ENCODE data around the gene IQCE. TPM values are rescaled to one million over a fixed set of nuclear protein-coding genes. Genes with fewer than 3 reads are reported as not detected.

Gene IQCE
- polyA plus RNA-seq, 1 donor from 2014 or later, result 2.3 TPM

DNA sequence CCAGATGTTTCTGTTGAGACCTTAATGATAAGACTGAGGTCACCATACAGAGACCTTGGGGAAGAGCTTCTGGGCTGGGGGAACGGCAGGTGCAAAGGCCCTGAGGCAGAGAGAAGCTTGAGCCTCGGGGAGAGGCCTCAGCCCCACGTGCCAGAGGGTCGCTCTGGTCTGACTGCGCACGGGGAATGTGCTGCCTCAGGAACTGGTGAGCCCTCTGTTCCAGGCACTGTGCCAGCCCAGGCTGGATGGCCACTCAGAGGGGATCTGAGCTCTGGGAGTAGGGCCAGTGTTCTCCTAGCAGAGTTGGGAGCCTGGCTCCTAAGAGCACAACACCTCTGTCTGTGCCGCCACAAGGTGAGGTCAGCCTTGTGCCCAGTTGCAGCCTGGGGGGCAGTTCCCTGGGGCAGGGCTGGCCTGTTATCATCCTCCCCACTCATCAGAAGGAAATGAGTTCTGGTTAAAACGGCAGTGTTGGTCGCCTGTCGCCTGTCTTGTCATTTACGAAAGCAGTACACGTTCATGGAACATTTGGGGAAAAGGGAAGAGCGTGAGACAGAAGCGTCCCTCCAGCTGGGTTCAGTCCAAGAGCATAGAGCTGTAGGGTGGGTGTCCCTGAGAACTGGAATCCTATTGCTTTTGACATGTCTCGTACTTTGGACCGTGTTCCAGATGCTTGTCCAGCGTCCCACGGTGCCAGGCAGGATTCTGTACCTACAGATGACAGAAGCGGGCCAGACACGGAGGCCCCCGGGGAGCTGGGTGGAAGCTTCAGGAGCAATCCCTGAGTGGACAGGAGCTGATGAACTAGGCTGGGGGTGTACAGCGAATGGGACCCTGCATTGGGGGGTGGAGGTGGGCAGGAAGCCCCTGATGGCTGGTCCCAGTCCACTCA, 77.3 kb downstream of the IQCE start:
- Mint-ChIP-seq H3K27ac (peak overlapping the region in 2 of 3 donors; percentile 20 to 60), H3K4me3 (peak overlapping the region in 3 of 4 donors; percentile 55 to 87 (median 68)), H3K9me3 (no peaks in the 10 kb centered on the region), H3K36me3 (no peaks in the 10 kb centered on the region), H3K27me3 (no peaks in the 10 kb centered on the region), H3K4me1 (peaks cover 12 to 25% (median 16%) of the 10 kb centered on the region in 3 donors)

DNA sequence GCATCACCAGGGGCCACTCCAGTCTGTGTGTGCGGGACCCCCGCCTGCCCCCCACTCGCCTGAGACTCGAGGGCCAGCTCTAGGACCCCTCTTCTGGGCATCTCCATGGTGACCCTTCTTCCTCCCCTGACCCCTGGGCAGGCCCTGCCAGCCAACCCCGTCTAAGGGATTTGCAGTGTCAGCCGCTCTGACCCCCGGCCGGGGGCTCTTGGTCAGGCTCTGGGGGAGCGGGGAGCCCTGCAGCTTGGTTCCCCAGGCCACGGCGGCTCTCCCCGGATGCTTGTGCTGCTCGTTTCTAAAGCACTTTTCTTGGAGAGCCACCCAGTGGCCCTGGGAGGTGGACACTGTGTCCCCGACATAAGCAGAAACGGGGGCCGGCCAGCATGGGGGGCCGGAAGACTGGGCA, 78.3 kb downstream of the IQCE start:
- H3K4me1 Mint-ChIP-seq, result peaks cover 12 to 25% (median 19%) of the 10 kb centered on the region in 3 donors
- H3K27me3 Mint-ChIP-seq, result no peaks in the 10 kb centered on the region
- H3K9me3 Mint-ChIP-seq, result no peaks in the 10 kb centered on the region
- H3K4me3 Mint-ChIP-seq, result peak overlapping the region; percentile 11 to 83 (median 48)
- peak overlapping the region in 1 of 3 donors; percentile 91 for H3K27ac Mint-ChIP-seq
- no peaks in the 10 kb centered on the region for H3K36me3 Mint-ChIP-seq

DNA sequence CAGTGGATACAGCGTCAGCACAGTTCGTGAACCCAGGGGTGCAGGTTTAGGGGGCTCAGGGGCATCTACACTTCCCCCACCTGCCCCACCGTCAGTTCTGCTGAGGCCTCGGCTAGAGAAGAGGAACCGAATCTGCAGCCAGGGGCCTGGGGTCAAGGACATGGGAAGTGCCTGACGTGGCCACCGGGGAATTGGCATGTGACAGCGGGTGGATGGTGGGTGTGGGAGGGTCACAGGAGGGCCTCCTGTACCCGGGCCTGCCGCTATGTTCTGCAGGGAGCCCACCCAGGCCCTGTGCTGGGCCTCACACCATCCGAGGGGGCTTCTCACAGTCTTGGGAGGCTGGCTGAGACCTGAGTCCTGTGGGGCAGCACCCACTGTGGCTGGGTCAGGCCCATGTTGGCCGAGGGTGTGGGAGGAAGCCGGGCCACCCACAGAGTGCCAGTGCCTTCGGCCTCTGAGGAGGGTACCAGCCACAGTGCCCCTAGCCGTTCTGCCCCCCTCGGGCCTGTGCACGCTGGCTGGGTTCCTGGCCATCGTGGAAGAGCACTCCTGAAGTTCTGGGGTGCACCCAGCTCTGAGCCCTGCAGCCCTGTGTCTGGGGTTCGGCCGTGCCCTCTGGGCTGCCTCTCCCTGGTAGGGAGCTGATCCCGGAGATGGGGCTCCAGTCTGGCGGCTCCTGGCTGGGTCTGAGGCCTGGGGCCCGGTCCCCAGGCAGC, 78.9 kb downstream of the IQCE start:
- H3K9me3 Mint-ChIP-seq, result no peaks in the 10 kb centered on the region
- peaks cover 12 to 25% (median 19%) of the 10 kb centered on the region in 3 donors for H3K4me1 Mint-ChIP-seq
- peak overlapping the region; percentile 11 to 83 (median 41) for H3K4me3 Mint-ChIP-seq
- H3K27ac Mint-ChIP-seq, result peak overlapping the region in 2 of 3 donors; percentile 13 to 91
- H3K27me3 Mint-ChIP-seq, result no peaks in the 10 kb centered on the region
- H3K36me3 Mint-ChIP-seq, result no peaks in the 10 kb centered on the region

DNA sequence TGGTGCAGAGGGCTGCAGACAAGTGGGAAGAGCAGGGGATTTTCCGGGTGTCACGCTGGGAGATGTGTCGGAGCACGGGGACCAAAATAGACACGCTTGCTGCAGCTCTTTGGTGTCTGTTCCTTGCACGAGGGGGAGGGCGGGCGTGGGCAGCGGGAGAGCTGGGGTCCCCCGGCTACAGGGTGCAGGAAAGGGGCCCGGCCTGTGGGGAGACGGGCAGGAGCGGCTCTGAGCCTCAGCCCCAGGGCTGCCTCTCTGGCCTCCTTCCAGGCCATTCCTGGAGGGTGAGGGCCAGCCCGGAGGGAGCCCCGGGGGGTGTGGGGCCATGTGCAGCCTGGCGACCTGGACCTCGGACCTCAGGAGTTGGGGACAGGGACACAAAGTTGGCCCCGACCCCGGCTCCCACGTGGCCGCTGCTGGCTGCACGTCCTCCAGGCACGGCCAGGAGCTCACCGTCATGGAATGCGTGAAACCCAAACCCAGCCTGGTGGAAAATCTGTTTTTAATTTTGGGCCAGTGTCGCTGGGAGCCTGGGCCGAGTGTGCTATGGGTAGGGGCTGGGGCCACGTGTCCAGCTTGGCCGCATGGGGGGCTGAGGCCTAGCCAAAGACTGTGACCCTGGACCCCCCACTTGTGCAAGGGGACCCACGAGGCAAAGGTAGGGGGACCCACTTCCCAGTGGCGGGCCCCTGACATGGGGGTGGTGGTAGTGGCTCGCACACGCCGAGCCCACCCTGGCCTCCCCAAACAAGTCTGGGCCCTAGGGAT, 79.6 kb downstream of the IQCE start:
- no peaks in the 10 kb centered on the region for H3K36me3 Mint-ChIP-seq
- no peaks in the 10 kb centered on the region for H3K27me3 Mint-ChIP-seq
- H3K9me3 Mint-ChIP-seq, result no peaks in the 10 kb centered on the region
- no peak overlapping the region for H3K4me3 Mint-ChIP-seq
- peaks cover 8 to 25% (median 19%) of the 10 kb centered on the region in 3 donors for H3K4me1 Mint-ChIP-seq
- H3K27ac Mint-ChIP-seq, result peak overlapping the region in 2 of 3 donors; percentile 53 to 91

DNA sequence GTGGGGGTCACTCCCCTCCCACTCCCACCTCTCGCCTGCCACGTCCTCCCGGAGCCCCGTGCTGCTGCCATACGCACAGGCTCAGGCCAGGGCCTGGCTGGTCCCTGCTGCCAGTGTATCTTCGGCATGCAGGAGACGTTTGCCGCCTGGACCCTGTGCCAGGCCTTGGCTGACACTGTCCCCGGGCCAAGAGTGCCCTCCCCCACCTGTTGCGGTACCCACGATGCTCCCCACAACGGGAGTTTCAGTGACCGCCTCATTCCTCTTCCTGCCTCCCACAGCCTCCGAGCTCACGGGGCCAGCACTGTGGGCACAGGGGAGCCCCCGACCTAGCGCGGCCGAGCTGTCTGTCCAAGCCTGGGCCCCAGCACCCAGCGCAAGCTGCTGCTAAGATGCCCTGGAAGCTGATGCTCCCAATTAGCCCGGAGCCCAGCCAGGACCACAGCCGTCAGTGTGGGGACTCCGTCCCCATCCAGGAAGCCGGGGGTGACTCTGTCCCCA, 80.5 kb downstream of the IQCE start:
- no peaks in the 10 kb centered on the region for H3K9me3 Mint-ChIP-seq

DNA sequence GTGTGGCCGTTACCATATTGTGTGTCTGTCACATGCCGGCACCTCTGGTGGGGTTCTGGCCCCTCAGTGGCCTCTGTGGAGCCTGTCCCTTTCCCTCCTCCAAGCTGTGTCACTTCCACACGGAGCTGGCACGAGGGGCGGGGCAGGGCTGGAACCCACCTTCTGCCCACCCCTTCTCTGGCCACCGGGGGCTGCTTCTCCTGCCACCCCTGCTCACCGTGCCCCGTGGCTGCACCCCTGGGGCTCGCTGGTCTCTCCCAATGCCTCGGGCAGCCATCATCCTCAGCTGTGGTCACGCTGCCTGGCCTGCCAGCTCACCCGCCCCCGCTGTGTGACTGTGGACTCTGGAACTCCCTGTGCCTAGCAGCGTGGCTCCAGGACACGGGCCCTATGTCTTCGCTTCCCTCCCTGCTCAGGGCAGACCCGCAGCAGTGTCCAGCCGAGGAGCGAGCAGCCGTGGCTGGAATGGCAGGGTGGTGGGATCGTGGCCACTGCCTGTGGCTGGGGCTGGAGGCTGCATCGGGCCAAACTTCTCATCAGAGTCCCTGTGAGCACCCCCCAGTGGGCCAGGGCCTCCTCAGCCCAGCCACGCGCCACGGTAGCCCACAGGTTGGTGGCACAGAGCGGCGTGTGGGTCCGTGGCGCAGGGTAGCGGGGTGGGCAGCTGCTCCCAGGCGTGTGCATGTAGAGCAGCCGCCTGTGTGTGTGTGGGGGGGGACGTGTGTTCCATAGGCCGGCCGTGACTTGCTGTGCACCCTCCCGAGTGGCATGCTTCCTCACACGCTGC, 81.1 kb downstream of the IQCE start:
- Mint-ChIP-seq H3K9me3 (no peaks in the 10 kb centered on the region), H3K4me3 (peak overlapping the region in 1 of 4 donors; percentile 74), H3K27ac (peak overlapping the region in 2 of 3 donors; percentile 53 to 96), H3K4me1 (peaks cover 8 to 28% (median 18%) of the 10 kb centered on the region in 3 donors), H3K36me3 (no peaks in the 10 kb centered on the region), H3K27me3 (peaks cover under 1% of the 10 kb centered on the region)

More for the DNA sequence above, 80.5 kb downstream of the IQCE start:
- Mint-ChIP-seq H3K27ac (peak overlapping the region in 1 of 3 donors; percentile 53), H3K27me3 (no peaks in the 10 kb centered on the region), H3K4me3 (peak overlapping the region in 1 of 4 donors; percentile 68), H3K36me3 (no peaks in the 10 kb centered on the region), H3K4me1 (peaks cover 7 to 25% (median 20%) of the 10 kb centered on the region in 3 donors)

DNA sequence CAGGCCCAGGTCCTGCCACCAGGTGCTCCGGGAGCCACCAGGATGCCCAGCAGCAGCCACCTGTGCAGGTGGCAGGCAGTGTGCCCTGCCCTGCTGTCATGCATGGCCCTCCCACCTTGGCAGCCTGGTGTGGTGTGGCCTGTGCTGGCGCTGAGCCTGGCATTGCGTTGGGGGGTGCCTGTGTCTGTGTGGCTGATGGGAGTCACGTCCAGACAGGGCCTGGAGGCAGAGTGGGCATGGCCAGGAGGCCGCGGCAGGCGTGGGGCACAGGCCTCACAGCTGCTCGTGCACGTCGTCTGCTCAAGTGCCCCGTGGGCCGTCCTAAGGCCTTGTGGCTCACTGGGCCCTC, 81.7 kb downstream of the IQCE start:
- peaks cover 14 to 33% (median 23%) of the 10 kb centered on the region in 3 donors for H3K4me1 Mint-ChIP-seq
- H3K27ac Mint-ChIP-seq, result peak overlapping the region in 2 of 3 donors; percentile 35 to 96
- H3K9me3 Mint-ChIP-seq, result no peaks in the 10 kb centered on the region
- peaks cover 2% of the 10 kb centered on the region for H3K27me3 Mint-ChIP-seq
- no peaks in the 10 kb centered on the region for H3K36me3 Mint-ChIP-seq
- peak overlapping the region in 2 of 4 donors; percentile 14 to 65 for H3K4me3 Mint-ChIP-seq

DNA sequence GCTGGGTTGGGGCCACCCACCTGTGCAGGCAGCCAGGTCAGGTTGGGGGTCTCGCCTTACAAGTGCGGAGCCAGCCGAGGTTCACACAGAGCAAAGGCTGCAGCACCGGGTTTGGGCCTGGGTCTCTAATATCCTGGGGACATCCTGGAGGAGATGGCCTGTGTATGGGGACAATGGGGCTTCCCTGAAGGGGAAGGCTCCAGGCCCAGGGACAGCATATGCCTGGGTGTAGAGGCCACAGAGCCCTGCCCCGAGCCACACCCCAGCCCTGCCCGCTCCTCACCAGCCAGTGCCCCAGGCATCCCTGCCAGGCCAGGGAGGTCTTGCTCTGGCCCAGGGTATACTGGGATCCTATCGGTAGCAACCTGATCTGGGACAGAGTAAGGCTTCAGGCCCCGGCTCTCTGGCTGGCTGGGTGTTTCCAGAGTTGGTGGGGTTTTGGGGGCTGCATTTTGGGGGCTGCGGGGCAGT, 82.1 kb downstream of the IQCE start:
- Mint-ChIP-seq H3K36me3 (no peaks in the 10 kb centered on the region), H3K27ac (peak overlapping the region in 2 of 3 donors; percentile 95 to 96), H3K27me3 (peaks cover 2% of the 10 kb centered on the region), H3K4me3 (peak overlapping the region in 3 of 4 donors; percentile 65 to 86 (median 84)), H3K9me3 (no peaks in the 10 kb centered on the region), H3K4me1 (peaks cover 16 to 36% (median 26%) of the 10 kb centered on the region in 3 donors)

DNA sequence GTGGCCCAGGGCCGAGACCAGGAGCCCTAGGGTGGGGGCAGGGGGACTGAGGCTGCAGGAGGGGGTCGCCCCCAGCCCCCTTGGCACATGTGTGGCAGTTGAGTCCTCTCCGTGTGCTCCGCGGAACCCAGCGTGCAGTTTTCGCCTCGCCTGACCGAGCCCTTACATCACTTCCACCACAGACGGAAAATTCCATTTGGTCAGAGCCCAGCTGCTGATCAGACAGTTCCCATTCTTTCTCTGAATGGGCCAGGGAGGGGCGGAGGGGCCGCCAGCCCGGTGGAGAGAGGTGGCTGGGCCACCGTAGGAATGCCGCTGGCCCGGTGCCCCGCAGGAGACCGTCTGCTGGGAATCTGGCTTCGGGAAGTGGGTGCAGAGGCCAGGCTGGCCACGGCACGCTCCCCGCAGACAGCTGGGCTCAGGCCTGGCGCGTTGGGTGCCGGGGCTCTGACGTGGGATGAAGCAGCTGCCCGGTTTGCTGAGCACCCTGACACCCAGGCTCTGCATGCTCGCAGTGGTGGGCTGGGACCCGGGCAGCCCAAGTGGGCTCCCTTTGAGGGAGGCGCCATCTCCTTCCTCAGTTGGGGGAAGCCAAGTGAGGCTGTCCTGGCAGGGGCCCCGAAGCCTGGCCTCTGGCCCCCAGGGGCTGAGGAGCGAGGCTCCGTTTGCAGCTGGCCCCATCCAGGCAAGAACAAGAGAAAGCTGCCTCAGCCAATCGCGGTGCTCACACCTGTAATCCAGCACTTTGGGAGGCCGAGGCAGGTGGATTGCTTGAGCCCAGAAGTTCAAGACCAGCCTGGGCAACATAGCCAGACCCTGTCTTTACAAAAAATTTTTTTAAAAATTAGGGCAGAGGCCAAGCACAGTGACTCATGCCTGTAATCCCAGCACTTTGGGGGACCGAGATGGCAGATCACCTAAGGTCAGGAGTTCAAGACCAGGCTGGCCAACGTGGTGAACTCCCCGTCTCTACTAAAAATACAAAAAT, 82.9 kb downstream of the IQCE start:
- H3K27me3 Mint-ChIP-seq, result peaks cover 2% of the 10 kb centered on the region
- H3K27ac Mint-ChIP-seq, result peak overlapping the region; percentile 84 to 96 (median 95)
- peak overlapping the region; percentile 60 to 86 (median 74) for H3K4me3 Mint-ChIP-seq
- H3K9me3 Mint-ChIP-seq, result no peaks in the 10 kb centered on the region
- H3K36me3 Mint-ChIP-seq, result no peaks in the 10 kb centered on the region
- H3K4me1 Mint-ChIP-seq, result peaks cover 10 to 30% (median 21%) of the 10 kb centered on the region in 3 donors

DNA sequence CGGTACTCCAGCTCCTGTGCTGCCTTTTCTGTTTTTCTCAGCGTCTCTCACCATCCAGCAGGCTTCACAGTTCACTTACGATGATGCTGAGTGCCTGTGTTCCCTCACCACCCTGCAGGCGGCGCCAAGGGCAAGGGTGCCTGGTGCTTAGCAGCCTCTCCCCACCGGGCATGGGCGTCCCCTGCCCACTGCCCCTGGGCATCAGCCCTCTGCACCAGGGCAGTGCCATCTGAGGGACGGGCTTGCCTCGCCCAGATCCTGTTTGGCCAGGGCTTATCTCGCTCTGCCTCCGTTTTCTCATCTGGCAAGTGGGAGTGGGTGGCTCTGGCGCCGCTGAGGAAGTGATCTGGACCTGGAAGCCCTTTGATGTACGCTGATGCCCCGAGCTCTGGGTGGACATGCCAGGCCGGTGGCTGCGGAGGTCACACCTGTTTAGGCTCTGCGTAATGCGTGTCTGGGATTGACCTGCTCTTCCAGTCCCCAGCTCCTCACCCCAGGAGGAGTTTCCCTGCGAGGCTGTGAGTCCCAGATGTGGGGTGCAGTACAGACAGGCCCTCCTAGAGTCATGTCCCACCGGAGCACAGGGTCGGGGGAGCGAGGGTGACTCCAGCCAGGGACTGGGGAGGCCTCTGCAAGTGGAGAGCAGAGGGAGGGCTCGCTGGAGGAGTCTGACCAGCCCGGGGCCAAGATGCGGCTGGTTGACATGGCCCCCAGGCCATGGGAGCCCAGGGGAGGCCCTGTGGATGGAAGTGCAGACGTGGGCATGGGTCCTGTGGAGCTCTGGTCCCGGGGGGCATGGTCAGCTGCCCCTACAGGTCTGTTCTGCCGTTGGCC, 84.8 kb downstream of the IQCE start:
- Mint-ChIP-seq H3K36me3 (no peaks in the 10 kb centered on the region), H3K27ac (peak overlapping the region in 2 of 3 donors; percentile 27 to 48), H3K27me3 (peaks cover 2% of the 10 kb centered on the region), H3K9me3 (no peaks in the 10 kb centered on the region), H3K4me1 (peaks cover 10 to 23% (median 15%) of the 10 kb centered on the region in 3 donors), H3K4me3 (peak overlapping the region in 1 of 4 donors; percentile 75)

DNA sequence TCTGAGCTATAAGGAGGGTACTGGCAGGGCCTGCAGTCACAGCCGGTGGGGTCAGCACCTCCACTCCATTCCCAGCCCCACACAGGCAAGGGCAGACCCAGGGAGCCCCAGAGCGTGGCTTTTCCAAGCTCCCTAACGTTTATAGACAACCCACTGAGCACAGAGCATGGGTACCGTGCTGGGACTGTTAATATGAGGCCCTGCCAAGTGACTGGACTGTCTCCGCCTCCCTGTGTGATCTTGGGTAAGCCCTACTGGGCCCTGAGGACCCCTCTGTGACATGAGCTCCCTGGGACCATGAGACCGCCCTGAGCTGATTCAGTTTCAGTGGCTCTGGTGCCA, 85.4 kb downstream of the IQCE start:
- peaks cover 2% of the 10 kb centered on the region for H3K27me3 Mint-ChIP-seq
- H3K27ac Mint-ChIP-seq, result peak overlapping the region in 1 of 3 donors; percentile 56
- no peaks in the 10 kb centered on the region for H3K36me3 Mint-ChIP-seq
- H3K4me1 Mint-ChIP-seq, result peaks cover 10 to 23% (median 15%) of the 10 kb centered on the region in 3 donors
- H3K9me3 Mint-ChIP-seq, result no peaks in the 10 kb centered on the region
- peak overlapping the region in 2 of 4 donors; percentile 39 to 55 for H3K4me3 Mint-ChIP-seq
